Breast epithelium (tissue), 3 donors: ENCODE data around the gene ALDH18A1.

Experiments used
- CTCF ChIP-seq, 3 donors: fragments of 450-650 bp; IDR thresholded peaks; one replicate each; pipeline ENCODE4 v1.5.1; 2016 to 2017; ENCODE audit warnings: antibody characterized with exemption in 3 of 3, mild to moderate bottlenecking in 3 of 3, moderate library complexity in 3 of 3
- POLR2AphosphoS5 ChIP-seq, 3 donors: sonication (generic); formaldehyde crosslinking; IDR thresholded peaks; one replicate each; pipeline ENCODE4 v1.6.1; 2017; ENCODE audit warnings: antibody characterized with exemption in 3 of 3

GRCh38 chr10:95572131-95572820 is 84.2 kb downstream of the ALDH18A1 start:
- TF ChIP-seq CTCF (IDR thresholded peaks at IDR 0.05) (no peak), POLR2AphosphoS5 (IDR thresholded peaks at IDR 0.05) (no peak)
